DND-41 (cell line): ENCODE data around the gene IER2.
A peak's percentile ranks its signal among the peaks of the same experiment; 100 is the strongest.

Source experiments
- ATAC-seq: fragments of 200-7000 bp; cut with Tn5 transposase; 3 replicates; pipeline ENCODE4 v1.9.1; 2021; ENCODE audit warnings: low read depth; ENCODE audit not compliant: insufficient read depth
- DNase-seq: peaks from one replicate; pipeline ENCODE4 v3.0.0-alpha.2; 2020
- H2AFZ ChIP-seq: 2 replicates; pipeline ENCODE4 v1.6.0; 2012; ENCODE audit warnings: low read depth, low read length
- H3K27ac ChIP-seq: 2 replicates; pipeline ENCODE4 v1.5.1; 2012; ENCODE audit warnings: low read length, inconsistent platforms
- H3K27me3 ChIP-seq: fragments of 200-600 bp; sonication (generic); 2 replicates; pipeline ENCODE4 v1.6.0; 2012; ENCODE audit warnings: low read length, mild to moderate bottlenecking, inconsistent platforms; ENCODE audit not compliant: insufficient read depth, poor library complexity
- H3K36me3 ChIP-seq: 2 replicates; pipeline ENCODE4 v1.5.1; 2012; ENCODE audit warnings: low read length, inconsistent platforms; ENCODE audit not compliant: insufficient read depth
- H3K4me1 ChIP-seq: 2 replicates; pipeline ENCODE4 v1.5.1; 2012; ENCODE audit warnings: mild to moderate bottlenecking, low read length; ENCODE audit not compliant: insufficient read depth
- H3K4me2 ChIP-seq: 2 replicates; pipeline ENCODE4 v1.6.0; 2012; ENCODE audit warnings: mild to moderate bottlenecking, moderate library complexity, low read length, inconsistent platforms; ENCODE audit not compliant: insufficient read depth
- H3K4me3 ChIP-seq, 2 experiments: fragments of 200-600 bp in 1 of 2; shearing (Covaris generic) in 1 of 2; 2 replicates each; pipeline ENCODE4 v1.5.1; 2012 to 2016; ENCODE audit warnings: inconsistent platforms in 2 of 2, low read length in 2 of 2, mild to moderate bottlenecking in 2 of 2, low read depth in 1 of 2, moderate library complexity in 1 of 2
- H3K79me2 ChIP-seq: 2 replicates; pipeline ENCODE4 v1.6.0; 2012; ENCODE audit warnings: low read length, inconsistent platforms; ENCODE audit not compliant: insufficient read depth
- H3K9ac ChIP-seq: 2 replicates; pipeline ENCODE4 v1.6.0; 2012; ENCODE audit warnings: low read depth, mild to moderate bottlenecking, inconsistent platforms, low read length, moderate library complexity
- H3K9me3 ChIP-seq: 2 replicates; pipeline ENCODE4 v1.5.1; 2012; ENCODE audit warnings: low read length, moderate library complexity, mild to moderate bottlenecking, inconsistent platforms; ENCODE audit not compliant: insufficient read depth, severe bottlenecking
- H4K20me1 ChIP-seq: 2 replicates; pipeline ENCODE4 v1.6.0; 2012; ENCODE audit warnings: low read length; ENCODE audit not compliant: insufficient read depth
- CTCF ChIP-seq: IDR thresholded peaks from 2 replicates; pipeline ENCODE4 v1.5.1; 2012; ENCODE audit warnings: borderline replicate concordance, low read length, moderate library complexity, mild to moderate bottlenecking; ENCODE audit not compliant: poor library complexity, severe bottlenecking; ENCODE audit errors: extremely low read depth
- EZH2 ChIP-seq: IDR thresholded peaks from 3 replicates; pipeline ENCODE4 v1.6.1; 2012; ENCODE audit warnings: borderline replicate concordance, low read depth, mild to moderate bottlenecking, moderate library complexity, low read length, inconsistent platforms; ENCODE audit not compliant: severe bottlenecking

The IER2 gene

GRCh38 chr19:13159713-13160112, 9.5 kb downstream of the IER2 start:
- H3K27ac ChIP-seq = no peak overlapping the region

GRCh38 chr19:13160557-13160956, 10.3 kb downstream of the IER2 start:
- ATAC-seq (no peak), DNase-seq (no peak)
- Histone ChIP-seq H3K27me3 (no peaks in the 10 kb centered on the region), H3K4me1 (peaks cover 53% of the 10 kb centered on the region), H3K36me3 (no peaks in the 10 kb centered on the region), H4K20me1 (peaks cover under 1% of the 10 kb centered on the region; the same call in 1 of the 2 replicates), H2AFZ (no peak overlapping the region), H3K4me3 (no peak overlapping the region), H3K27ac (no peak overlapping the region), H3K9me3 (no peaks in the 10 kb centered on the region), H3K4me2 (no peak overlapping the region), H3K9ac (no peak overlapping the region), H3K79me2 (no peaks in the 10 kb centered on the region)
- TF ChIP-seq CTCF = no peak
- TF ChIP-seq EZH2 = no peak

More at GRCh38 chr19:13159713-13160112, 9.5 kb downstream of the IER2 start:
- Histone ChIP-seq H3K4me1 (peaks cover 53% of the 10 kb centered on the region), H2AFZ (no peak overlapping the region), H4K20me1 (peaks cover 9% of the 10 kb centered on the region), H3K4me2 (no peak overlapping the region), H3K4me3 (no peak overlapping the region), H3K9ac (no peak overlapping the region), H3K27me3 (no peaks in the 10 kb centered on the region), H3K36me3 (no peaks in the 10 kb centered on the region), H3K79me2 (no peaks in the 10 kb centered on the region; the same call in 1 of the 2 replicates), H3K9me3 (no peaks in the 10 kb centered on the region)
- DNase-seq (no peak), ATAC-seq (no peak)
- TF ChIP-seq CTCF (no peak), EZH2 (no peak)

- Histone ChIP-seq H3K4me3 (peak overlapping the region; percentile 26 to 58; a peak in 3 of 4 replicates), H2AFZ (peak overlapping the region; percentile 85), H3K4me2 (peak overlapping the region; percentile 89), H3K36me3 (no peaks in the 10 kb centered on the region), H3K79me2 (no peaks in the 10 kb centered on the region), H4K20me1 (no peaks in the 10 kb centered on the region), H3K4me1 (peaks cover 58% of the 10 kb centered on the region), H3K27me3 (no peaks in the 10 kb centered on the region), H3K9ac (peak overlapping the region; percentile 78), H3K9me3 (no peaks in the 10 kb centered on the region), H3K27ac (peak overlapping the region; percentile 84)
- ATAC-seq (peak; percentile 75), DNase-seq (peak; percentile 96)
- no peak for TF ChIP-seq CTCF
- TF ChIP-seq EZH2 = no peak
These were observed 12.8 kb downstream of the IER2 start for GRCh38 chr19:13162724-13163608.
